Measurements from ENCODE around the gene DMAC2. TPM values are rescaled to one million over a fixed set of nuclear protein-coding genes. Genes with fewer than 3 reads are reported as not detected.

The DMAC2 gene
- total RNA-seq, 6 experiments from 2014 or later, result 18.9 to 30.5 (median 22.5) TPM

GRCh38 chr19:41457241-41457640 is 17.5 kb upstream of the DMAC2 start:
- Histone ChIP-seq H3K9me3 (no peaks in the 10 kb centered on the region), H3K36me3 (no peaks in the 10 kb centered on the region), H3K4me3 (no peak overlapping the region), H3K27me3 (no peaks in the 10 kb centered on the region), H3K27ac (no peak overlapping the region), H3K4me1 (no peaks in the 10 kb centered on the region)
- DNase-seq, result no peak
- TF ChIP-seq POLR2A (IDR thresholded peaks at IDR 0.05) (no peak), CTCF (IDR thresholded peaks at IDR 0.05) (no peak)
- WGBS (ENCODE audit: insufficient coverage, low coverage, low lambda C conversion rate, missing lambda C conversion rate), result 38% methylated on average over 1 of the region's 1 CpG
- no peak for ATAC-seq
- intact Hi-C loops (cut with DNase I), result loop anchor here in 1 of 2 donors (10.0 kb wide), 1 partner anchor 108 kb away; no protein-coding TSS in a partner anchor

- Histone ChIP-seq H3K4me3 (no peak overlapping the region), H3K36me3 (no peaks in the 10 kb centered on the region), H3K27me3 (no peaks in the 10 kb centered on the region), H3K9me3 (no peaks in the 10 kb centered on the region), H3K4me1 (no peaks in the 10 kb centered on the region), H3K27ac (peak overlapping the region in 2 of 3 donors; percentile 13 to 62)
- 24% methylated on average over 7 of the region's 7 CpGs for WGBS (ENCODE audit: insufficient coverage, low coverage, low lambda C conversion rate, missing lambda C conversion rate)
- DNase-seq (peak in 1 of 3 donors; percentile 18), ATAC-seq (peak; percentile 38 to 79 (median 59))
- no peak for TF ChIP-seq CTCF (IDR thresholded peaks at IDR 0.05)
- intact Hi-C loops (cut with DNase I), result loop anchor here in 1 of 2 donors (10.0 kb wide), 1 partner anchor 108 kb away; no protein-coding TSS in a partner anchor
Observed at GRCh38 chr19:41456342-41456918, 16.7 kb upstream of the DMAC2 start.

GRCh38 chr19:41455936-41456335 is 16.2 kb upstream of the DMAC2 start:
- no peaks in the 10 kb centered on the region for H3K4me1 ChIP-seq
- H3K27ac ChIP-seq, result no peak overlapping the region
- DNase-seq (peak in 1 of 3 donors; percentile 17), ATAC-seq (no peak)
- no peak for TF ChIP-seq POLR2A (IDR thresholded peaks at IDR 0.05)
- no peak for TF ChIP-seq CTCF (IDR thresholded peaks at IDR 0.05)
- H3K36me3 ChIP-seq, result no peaks in the 10 kb centered on the region
- intact Hi-C loops (cut with DNase I), result loop anchor here in 1 of 2 donors (10.0 kb wide), 1 partner anchor 109 kb away; no protein-coding TSS in a partner anchor
- no peaks in the 10 kb centered on the region for H3K27me3 ChIP-seq
- WGBS (ENCODE audit: insufficient coverage, low coverage, low lambda C conversion rate, missing lambda C conversion rate), result 20% methylated on average over 2 of the region's 2 CpGs
- H3K4me3 ChIP-seq, result no peak overlapping the region
- H3K9me3 ChIP-seq, result no peaks in the 10 kb centered on the region

GRCh38 chr19:41452584-41453275 is 13.0 kb upstream of the DMAC2 start:
- DNase-seq, result no peak
- H3K36me3 ChIP-seq, result no peaks in the 10 kb centered on the region
- no peak for TF ChIP-seq POLR2A (IDR thresholded peaks at IDR 0.05)
- TF ChIP-seq CTCF (IDR thresholded peaks at IDR 0.05), result no peak
- H3K9me3 ChIP-seq, result no peaks in the 10 kb centered on the region
- intact Hi-C loops (cut with DNase I), result loop anchor here in 1 of 2 donors (10.0 kb wide), 1 partner anchor 112 kb away; no protein-coding TSS in a partner anchor
- no peak overlapping the region for H3K4me3 ChIP-seq
- H3K4me1 ChIP-seq, result no peaks in the 10 kb centered on the region
- H3K27ac ChIP-seq, result no peak overlapping the region
- ATAC-seq, result no peak
- WGBS (ENCODE audit: insufficient coverage, low coverage, low lambda C conversion rate, missing lambda C conversion rate), result 52% methylated on average over 5 of the region's 6 CpGs
- no peaks in the 10 kb centered on the region for H3K27me3 ChIP-seq

Measured in right lobe of liver (tissue), 6 donors.